NCI-H524 treated with DMSO at 0.1 percent for 48 hours (cell line): ENCODE results near the gene SEPSECS.
A peak's percentile ranks its signal among the peaks of the same experiment; 100 is the strongest.

ENCODE experiments used
- DNase-seq: peaks from one replicate; lab custom pipeline; 2025; lab: John Stamatoyannopoulos, UW

Gene SEPSECS

DNA sequence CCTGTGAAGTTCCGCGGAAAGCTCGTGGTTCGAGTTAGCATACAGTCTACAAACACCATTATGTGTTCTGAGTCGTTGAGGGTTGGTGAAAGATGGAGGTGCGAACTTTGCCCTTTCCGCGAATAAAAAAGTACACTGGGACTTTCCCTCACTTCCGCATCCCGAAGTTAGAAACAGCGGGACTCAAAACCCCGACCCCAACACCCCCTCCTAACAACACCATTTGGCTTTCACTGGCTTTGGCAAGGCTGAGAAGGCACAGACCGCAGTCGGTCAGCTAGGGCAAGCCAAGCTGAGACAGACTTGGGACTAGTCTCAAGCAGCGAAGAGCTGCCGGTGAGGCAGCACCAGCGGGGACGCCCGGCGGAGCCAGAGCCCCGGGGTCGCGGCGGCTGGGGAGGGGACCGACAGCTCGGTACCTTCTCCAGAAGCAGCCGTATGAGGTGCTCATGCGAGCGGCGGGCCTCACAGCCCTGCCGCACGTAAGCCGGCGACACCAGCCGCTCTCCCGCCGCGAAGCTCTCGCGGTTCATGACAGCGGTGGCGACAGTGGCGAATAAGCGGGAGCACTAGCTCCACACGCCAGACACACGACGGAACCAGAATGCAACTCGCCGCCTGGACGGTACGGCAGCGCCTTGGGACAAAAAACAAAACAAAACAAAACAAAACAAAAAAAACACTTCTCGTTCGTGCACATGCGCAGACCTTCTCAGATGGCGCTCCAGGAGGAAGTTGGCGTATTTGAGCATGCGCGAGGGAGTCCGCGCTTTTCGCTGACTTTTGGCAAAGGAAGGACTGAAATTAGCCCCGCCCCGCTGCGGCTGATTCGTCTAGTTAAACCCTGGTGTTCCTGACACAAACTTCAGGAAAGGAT is at the start of gene SEPSECS:
Gene SEPSECS, minus strand, starts transcription at position 613 of the 877 bp plus-strand sequence. Its CDS starts 80 bp downstream, at position 533.
- peak; percentile 80 for DNase-seq

DNA sequence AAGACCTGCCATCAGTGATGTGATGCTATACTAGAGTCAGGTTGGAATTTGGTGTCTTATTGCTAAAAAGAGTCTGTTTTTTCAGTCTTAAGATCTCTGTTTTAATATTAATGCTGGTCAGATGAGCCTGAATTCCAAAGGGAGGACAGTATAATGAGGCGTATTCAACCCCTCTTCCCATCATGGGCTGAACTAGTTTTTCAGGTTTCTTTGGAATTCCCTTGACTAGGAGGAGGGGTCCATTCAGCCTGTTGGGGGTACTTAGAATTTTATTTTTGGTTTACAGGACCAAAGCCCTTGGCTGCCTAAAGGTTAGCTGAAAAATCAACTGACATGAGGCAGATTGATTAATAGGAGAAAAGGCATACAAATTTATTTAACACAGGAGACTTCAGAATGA is 49.5 kb upstream of the SEPSECS start:
- no peak for DNase-seq

DNA sequence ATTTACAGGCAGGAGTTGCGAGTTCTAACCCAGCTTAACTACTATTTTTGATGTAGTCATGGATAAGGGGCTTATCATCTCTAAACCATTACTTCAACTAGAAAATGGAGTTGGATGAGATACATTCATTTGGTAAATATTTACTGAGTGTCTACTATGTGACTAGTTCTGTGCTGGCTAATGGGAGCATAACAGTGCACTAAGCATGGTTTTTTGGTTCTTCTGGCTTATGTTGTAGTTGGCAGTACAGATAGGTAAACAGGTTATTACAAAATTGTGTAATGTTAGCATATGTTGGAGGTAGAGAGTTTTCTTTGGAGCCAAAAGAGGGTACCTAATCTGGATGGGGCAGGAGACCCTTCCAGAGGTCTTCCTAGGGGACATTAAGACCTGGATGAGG is 47.7 kb upstream of the SEPSECS start:
- no peak for DNase-seq

DNA sequence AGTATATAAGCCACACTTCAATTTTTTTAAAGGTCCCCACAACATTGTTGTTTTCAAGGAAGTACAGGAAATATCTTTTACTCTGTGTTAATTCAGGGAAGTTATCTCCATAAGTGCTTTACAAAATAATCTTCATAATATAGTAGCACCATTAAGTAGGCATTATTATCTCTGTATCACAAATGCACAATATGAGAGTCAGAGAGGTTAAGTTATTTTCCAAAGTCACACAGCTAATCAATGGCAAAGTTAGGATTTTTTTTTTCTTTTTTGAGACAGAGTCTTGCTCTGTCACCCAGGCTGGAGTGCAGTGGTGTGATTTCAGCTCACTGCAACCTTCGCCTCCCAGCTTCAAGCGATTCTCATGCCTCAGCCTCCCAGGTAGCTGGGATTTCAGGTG is 38.5 kb upstream of the SEPSECS start:
- no peak for DNase-seq

DNA sequence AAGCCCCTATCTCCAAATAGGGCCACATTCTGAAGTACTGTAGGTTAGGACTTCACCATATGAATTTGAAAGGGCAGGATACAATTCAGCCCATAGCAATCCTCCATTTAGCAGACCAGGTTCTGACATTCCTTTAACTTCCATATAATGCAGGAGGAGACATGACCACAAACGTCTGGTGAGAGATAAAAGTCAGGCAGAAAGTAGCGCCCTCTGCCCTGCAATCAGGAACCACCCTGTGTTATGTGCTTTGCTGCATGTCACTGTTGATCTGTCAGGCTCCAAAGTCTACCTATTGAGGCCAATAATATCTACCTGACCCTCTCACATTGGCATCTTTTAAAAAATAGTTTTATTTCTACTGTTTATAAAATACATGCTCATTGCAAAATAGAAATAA is 30.2 kb upstream of the SEPSECS start:
- no peak for DNase-seq

DNA sequence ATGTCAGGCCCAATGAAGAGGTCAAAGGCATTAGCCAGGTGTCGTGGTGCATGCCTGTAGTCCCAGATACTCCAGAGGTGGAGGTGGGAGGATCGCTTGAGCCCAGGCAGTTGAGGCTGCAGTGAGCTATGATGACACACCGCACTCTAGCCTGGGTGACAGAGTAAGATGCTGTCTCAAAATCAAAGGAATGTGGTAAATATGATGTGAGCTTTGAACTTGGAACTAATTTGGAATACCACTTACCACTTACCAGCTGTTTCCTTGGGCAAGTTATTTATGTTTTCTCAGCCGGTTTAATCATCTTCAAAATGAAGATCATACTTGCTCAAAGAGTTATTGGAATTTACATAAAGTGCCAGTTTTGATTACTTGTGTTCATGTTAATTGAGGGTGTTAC is 23.8 kb upstream of the SEPSECS start:
- DNase-seq: no peak

DNA sequence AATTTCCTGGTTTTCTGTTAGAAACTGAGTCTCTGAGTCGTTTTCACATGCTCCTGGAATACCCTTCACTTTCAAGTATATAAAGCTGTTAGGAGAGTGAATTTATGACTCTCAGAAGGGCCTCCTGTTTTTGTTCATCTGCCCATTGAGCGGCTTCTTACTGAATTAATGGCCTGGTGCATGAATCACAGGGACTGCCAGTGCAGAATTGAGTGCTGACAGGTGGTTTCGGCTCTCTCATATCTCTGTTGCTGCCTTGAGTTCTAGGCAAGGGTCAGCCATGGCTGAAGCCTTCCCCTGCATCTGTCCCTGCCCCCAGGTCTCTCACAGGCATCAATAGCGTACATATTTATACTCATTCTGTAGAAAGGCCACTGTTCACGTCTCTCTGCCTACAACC is 22.7 kb upstream of the SEPSECS start:
- DNase-seq: no peak

DNA sequence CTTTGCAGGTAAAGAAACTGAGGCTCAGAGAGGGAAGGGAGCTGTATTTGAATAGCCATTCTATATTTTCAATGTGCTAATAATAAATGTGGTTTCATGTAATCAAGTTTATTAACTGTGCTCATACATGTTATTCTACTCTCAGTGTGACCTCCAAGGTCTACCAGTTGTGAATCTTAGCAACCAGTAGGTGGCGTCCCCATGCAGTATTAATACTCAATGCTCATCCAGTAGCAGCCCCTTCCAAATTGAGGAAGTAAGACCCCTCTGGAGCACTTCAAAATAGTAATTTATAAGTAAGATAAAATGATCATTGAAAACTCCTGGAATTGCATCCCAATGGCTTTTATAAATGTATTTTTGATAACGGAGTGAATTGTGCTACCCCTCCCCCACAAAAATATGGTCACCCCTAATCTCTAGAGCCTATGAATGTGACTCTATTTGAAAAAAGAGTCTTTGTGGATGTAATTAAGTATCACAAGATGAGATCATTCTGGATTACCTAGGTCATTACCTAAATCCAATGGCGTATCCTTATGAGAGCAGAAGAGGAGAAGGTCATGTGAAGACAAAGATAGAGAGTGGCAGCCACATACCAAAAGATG is 20.4 kb upstream of the SEPSECS start:
- DNase-seq: no peak

DNA sequence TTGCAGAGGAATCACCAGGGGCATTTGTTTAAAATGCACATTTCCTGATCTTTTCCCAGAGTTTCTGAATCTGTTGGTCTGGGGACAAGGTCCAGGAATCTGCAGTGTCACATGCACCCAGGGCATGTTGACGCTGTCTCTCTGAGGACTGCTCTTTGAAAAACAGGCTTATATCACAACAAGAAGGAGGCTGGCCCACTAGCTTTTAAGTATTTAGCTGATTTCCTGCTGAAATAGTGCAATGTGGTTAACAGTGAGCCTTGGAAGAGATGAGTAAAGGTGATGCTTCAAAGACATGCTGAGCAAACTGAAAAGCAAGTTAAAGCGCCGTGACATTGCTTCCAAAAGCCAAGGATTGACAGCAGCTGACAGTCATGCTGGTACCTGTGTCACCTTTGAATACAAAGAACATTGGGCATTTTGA is 18.6 kb upstream of the SEPSECS start:
- no peak for DNase-seq

DNA sequence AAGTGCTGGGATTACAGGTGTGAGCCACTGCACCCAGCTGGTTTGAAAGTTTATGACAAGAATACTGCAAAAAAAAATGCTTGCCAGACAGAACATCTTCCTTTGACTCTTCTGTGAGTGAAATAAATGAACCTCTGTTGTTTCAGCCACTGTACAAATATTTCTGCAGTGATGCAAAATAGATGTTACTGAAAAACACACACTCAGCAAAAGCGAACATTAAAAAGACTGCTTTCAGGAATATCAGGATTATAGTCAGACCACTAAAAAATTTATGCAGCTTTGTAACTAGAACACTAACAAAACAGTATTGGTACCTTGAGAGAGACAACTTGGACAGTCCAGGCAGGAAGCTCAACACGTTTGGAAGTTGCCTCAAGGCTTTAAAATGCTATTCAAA is 16.9 kb upstream of the SEPSECS start:
- no peak for DNase-seq

DNA sequence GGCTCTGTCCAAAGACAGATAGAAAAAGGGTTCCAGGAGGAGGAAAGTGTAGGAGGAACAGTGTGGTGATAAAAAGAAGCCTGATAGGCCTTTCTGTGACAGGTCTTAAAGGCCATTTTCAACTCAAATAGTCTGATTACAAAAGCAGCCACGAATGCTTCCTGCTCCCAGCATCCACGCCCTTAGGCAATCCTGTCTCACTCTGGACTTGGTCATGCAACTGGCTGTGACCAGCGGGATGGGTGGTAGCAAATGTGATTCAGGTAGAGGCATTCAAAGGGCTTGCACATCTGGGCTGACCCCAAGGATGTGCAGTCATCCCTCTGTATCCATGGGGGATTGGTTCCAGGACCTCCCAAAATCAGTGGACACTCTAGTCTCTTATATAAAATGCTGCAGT is 14.4 kb upstream of the SEPSECS start:
- no peak for DNase-seq

DNA sequence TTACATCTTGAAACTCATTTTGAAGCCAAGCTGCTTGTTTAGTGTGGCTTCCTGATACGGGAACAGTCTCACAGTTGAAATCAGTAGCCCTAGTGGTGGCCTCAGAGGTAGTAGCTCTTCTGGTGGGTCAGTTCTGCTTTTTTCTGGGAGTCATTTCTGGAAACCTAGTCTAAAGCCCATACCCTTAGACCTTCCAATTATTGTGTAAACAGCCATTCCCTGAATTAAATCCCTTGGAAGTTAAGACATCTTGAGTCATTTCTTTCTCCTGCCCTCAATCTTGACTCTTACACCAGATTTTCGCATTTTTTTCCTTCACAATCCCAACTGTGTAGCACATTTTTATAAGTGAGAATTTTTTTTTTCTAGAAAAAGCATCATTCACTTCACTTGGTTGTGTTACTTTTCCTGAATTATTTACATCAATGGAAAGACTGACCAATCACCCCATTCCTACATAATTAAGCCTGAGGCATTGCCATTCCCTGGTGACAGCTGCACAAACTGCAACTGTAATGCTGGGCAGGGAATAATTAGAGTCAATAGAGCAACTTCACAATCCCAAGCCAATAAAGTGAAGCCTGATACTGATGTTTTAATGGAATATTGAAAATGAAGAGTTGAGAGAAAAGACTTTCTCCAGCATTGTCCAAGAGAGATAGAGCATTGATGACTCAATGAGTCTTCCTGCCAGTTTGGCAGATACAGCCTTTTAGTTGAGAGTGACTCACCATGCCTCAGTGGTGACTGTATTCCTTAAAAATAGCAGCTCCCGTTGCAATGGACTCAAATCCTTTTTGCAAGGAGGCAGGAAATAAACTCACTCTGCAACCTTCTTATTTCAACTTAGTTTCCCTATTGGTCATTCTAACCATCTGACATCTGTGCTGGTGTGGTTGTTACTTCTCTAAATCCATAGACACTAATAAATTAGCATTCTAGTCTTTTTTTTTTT is 13.0 kb upstream of the SEPSECS start:
- no peak for DNase-seq

DNA sequence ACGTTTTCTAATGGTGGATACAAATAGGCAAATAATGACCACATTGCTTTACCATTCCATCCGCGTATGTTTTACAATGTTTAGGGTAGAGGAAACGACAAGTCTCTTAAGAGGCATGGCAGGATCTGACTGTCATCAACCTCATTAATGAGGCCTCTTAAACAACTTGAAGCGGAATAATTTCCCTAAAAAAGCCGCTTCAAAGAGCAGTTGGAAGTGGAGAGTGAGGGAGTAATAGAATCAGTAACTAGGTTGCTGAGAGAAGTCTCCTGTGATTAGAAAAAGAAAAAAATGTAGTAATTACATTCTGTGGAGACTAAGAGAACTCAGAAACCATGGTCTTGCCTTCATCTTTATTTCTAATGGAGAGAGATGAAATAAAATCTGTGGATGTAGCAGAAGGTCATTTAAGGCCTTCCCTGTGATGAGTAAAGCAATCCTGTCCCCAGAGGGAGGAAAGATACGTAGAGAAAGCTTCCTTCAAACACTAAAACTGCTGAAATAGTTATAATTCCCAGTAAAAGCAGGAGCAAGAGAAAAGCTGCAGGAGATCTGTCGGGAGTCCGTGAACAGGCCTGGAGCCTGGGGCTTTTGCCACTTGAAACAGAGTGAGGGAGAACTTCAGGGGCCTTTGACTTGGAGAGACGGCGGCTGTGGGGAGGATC is 11.1 kb upstream of the SEPSECS start:
- no peak for DNase-seq

DNA sequence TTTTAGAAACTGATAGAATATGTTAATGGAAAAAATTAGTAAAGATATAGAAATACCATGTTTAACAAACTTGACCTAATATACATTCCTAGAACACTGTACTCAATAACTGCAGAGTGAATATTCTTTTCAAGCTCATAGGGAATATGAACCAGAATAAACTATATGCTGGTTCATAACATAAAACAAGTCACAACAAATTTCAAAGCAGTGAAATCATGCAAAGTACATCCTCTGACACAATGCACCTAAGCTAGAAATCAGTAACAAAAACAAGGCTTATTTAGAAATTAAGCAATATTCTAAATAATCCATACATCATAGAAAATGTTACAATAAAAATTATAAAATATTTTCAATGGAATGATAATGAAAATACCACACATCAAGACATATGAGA is 9.2 kb upstream of the SEPSECS start:
- no peak for DNase-seq

DNA sequence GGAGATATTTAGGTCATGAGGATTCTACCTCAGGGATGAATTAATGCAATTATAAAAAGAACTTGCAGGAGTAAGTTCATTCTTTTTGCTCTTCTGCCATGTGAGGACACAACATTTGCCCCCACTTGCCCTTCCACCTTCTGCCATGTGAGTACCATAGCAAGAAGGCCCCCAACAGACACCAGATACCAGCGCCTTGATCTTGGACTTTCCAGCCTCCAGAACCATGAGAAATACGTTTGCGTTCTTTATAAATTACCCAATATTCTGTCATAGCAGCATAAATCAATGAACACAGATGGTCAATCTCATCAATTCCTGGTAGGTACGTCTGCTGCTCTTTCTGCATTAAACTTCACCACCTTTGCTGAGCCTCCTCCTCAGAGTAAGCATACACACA is 5.7 kb upstream of the SEPSECS start:
- DNase-seq: no peak

DNA sequence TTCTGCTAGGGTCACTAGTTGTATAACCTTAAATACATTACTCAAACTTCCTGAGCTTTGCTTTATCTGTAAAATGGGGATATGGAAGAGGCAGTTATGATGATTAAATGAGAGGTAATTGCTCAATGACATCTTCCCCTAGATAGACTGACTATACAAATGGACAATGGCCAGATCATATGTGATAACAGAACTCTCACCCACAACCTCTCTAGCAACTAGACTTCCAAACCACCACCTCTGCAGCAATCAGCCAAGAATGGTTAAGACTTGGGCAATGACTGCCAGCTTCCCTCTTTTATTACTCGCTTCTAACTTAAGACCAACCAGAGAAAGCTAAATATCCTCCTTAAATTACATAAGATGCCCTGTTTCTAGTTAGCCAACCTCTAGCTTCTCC is 2.9 kb upstream of the SEPSECS start:
- DNase-seq: no peak

DNA sequence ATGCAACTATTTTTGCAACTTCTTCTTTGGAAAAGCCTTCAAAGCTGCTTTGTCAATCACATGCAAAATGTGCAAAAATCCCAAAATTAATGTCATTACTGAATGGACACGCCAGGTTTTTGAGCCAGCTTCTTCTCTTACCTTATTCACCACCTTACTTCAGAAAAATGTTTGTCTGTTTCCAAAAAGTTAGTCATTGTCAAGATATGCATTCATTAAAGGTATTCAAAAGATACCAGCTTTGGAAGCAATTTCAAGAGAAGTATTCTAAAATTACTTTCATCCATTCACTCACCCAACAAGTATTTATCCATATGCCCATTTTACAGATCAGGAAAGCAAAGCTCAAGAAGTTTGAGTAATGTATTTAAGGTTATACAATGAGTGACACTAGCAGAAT is 2.3 kb upstream of the SEPSECS start:
- no peak for DNase-seq

DNA sequence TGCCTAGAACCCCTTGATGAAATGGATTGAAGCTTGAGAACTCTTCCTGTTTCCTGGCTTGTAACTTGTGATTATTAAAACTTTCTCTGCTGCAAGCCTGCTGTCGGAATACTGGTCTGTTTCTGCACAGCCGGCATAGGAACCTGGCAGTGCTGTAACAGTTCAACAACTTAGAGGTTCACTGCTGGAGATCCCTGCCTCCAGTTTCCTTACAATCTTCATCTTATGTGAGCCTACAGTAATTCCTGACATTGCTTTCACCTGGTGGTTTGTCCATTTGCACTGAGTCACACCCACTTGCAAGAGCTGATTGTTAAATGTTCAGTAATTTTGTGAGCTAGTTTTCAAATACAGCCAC is 1.3 kb upstream of the SEPSECS start:
- DNase-seq: no peak

DNA sequence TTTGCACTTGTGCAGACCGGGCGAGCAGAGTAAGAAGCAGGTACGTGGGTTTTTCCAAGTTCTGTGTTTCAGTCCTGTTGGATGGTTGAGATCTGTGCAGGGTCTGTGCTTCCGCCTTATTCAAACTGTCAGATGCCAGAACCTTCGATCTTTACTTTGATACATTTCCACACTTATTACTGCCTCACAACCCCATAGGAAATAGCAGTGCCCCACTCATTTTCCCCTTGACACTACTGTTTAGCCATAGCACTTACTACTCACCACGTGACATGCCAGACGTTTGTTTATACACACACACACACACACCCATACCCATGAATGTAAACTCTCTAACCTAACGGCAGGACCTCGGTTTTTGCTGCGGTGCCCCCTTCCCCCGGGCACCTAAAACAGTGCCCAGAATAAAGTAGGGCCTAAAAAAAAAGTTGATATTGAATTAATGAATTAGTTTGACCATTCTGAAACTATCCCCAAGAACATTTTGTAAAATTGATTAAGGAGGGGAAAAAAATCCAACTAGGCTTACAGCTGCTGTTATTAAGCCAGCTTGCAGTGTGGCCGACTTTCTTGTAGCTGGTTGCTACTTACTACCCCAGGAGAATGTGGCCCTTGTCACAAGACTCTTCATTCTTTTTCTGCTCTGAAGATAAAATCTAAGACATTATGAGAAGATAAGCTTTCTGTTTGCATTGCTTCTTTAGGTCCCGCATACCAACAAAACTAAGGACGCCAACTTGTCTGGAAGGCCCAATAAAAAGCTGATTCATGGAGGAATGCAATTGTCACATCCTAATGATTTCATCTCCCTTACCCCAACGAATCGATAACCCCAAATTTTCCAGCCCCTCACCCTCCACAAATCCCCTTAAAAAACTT is 704 bp upstream of the SEPSECS start:
- peak; percentile 48 for DNase-seq

DNA sequence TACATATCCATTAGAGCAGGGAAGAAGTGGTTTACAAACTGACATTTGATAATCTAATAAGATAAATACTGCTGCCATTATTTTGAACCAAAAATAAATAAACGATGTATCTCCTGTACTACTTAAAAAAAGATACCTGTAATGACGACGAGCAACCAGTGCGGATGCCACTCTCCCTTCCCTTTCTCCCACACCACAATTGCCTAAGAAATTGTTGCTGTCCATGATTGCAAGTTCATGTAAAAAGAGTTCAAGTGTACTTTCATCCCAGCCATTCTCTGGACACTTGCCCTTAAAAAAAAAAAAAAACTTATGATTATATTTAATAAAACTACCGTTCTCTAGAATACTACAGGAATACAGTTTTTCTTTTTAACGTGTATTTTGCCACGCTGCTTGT is 1.4 kb downstream of the SEPSECS start:
- DNase-seq: no peak

DNA sequence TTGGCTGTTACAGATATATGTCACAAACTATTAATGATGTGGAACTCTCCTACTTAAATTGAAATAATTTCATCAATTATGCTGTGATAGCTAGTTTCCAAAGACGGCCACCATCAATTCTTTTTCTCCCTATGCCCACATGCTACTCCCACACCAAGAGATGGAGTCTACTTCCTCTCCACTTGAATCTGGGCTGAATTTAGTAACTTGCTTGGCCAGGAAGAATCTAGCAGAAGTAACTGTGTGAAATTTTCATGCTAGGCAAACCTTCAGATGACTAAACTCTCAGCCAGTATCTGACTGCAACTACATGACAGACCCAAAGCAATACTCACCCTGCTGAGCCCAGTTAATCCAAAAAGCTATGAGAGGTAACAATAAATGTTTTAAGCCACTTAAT is 3.2 kb downstream of the SEPSECS start:
- no peak for DNase-seq
